ENCODE results near the gene RGMA.

- TF ChIP-seq, protein P1, sequence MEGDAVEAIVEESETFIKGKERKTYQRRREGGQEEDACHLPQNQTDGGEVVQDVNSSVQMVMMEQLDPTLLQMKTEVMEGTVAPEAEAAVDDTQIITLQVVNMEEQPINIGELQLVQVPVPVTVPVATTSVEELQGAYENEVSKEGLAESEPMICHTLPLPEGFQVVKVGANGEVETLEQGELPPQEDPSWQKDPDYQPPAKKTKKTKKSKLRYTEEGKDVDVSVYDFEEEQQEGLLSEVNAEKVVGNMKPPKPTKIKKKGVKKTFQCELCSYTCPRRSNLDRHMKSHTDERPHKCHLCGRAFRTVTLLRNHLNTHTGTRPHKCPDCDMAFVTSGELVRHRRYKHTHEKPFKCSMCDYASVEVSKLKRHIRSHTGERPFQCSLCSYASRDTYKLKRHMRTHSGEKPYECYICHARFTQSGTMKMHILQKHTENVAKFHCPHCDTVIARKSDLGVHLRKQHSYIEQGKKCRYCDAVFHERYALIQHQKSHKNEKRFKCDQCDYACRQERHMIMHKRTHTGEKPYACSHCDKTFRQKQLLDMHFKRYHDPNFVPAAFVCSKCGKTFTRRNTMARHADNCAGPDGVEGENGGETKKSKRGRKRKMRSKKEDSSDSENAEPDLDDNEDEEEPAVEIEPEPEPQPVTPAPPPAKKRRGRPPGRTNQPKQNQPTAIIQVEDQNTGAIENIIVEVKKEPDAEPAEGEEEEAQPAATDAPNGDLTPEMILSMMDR (IDR thresholded peaks at IDR 0.05; ENCODE audit: insufficient read depth, low read depth, low read length): no peak
- no peak for TF ChIP-seq EZH2 (IDR thresholded peaks at IDR 0.05; ENCODE audit: insufficient read depth, low read length)
These were observed 4.8 kb upstream of the RGMA start for GRCh38 chr15:93093765-93094164.
